ENCODE measurements around the gene IL18BP.

IL18BP gene

GRCh38 chr11:72013765-72014711, 15.3 kb downstream of the IL18BP start:
- DNase-seq, result no peak

- DNase-seq, result no peak
These were observed 16.1 kb downstream of the IL18BP start for GRCh38 chr11:72014761-72015320.

- DNase-seq, result no peak
These were observed 16.9 kb downstream of the IL18BP start for GRCh38 chr11:72015511-72016061.

- no peak for DNase-seq
These were observed 19.5 kb downstream of the IL18BP start for GRCh38 chr11:72018171-72018570.

- no peak for DNase-seq
These were observed 24.6 kb downstream of the IL18BP start for GRCh38 chr11:72023335-72023734.

- DNase-seq, result no peak
These were observed 25.5 kb downstream of the IL18BP start for GRCh38 chr11:72024069-72024754.

- DNase-seq, result no peak
These were observed 27.4 kb downstream of the IL18BP start for GRCh38 chr11:72026090-72026489.

GRCh38 chr11:72030472-72031045, 31.9 kb downstream of the IL18BP start:
- DNase-seq, result no peak

- no peak for DNase-seq
These were observed 38.0 kb downstream of the IL18BP start for GRCh38 chr11:72036687-72037086.

GRCh38 chr11:72037554-72038311, 39.0 kb downstream of the IL18BP start:
- no peak for DNase-seq

- DNase-seq, result no peak
These were observed 39.8 kb downstream of the IL18BP start for GRCh38 chr11:72038491-72038890.

GRCh38 chr11:72039031-72039855, 40.5 kb downstream of the IL18BP start:
- no peak for DNase-seq

- no peak for DNase-seq
These were observed 41.2 kb downstream of the IL18BP start for GRCh38 chr11:72039856-72040401.

GRCh38 chr11:72040491-72041363, 42.0 kb downstream of the IL18BP start:
- DNase-seq, result peak; percentile 31

GRCh38 chr11:72041364-72042063, 42.8 kb downstream of the IL18BP start:
- DNase-seq, result peak; percentile 37

GRCh38 chr11:72042064-72042745, 43.5 kb downstream of the IL18BP start:
- no peak for DNase-seq

- DNase-seq, result no peak
These were observed 47.1 kb downstream of the IL18BP start for GRCh38 chr11:72045849-72046248.

GRCh38 chr11:72048766-72049460, 50.2 kb downstream of the IL18BP start:
- no peak for DNase-seq

All from GOT3 (cell line).